Psoas muscle (tissue), 8 donors: Measurements from ENCODE around the gene KDM2B. TPM values are rescaled to one million over a fixed set of nuclear protein-coding genes. Genes with fewer than 3 reads are reported as not detected.

ENCODE experiments used
- ATAC-seq, 4 donors: fragments of 200-7000 bp; cut with Tn5 transposase; one replicate each; pipeline ENCODE4 v1.9.1; 2020; ENCODE audit warnings: moderate library complexity in 3 of 4, mild to moderate bottlenecking in 2 of 4
- DNase-seq, 2 donors: peaks; one replicate each; pipeline ENCODE4 v3.0.0-alpha.2; 2020
- H3K27ac ChIP-seq: fragments of 200-600 bp; one replicate; pipeline ENCODE4 v1.8.0; 2022
- H3K27me3 ChIP-seq, 3 donors: fragments of 200-600 bp in 1 of 3; one replicate each; pipeline versions ENCODE4 v1.6.1 to v1.8.0; 2013 to 2022; ENCODE audit warnings: low read length in 2 of 3, mild to moderate bottlenecking in 2 of 3, moderate library complexity in 1 of 3; ENCODE audit not compliant: insufficient read depth in 3 of 3
- H3K36me3 ChIP-seq, 2 donors: fragments of 200-600 bp in 1 of 2; one replicate each; pipeline versions ENCODE4 v1.6.1 to v1.8.0; 2013 to 2022; ENCODE audit warnings: low read depth in 1 of 2, mild to moderate bottlenecking in 1 of 2, moderate library complexity in 1 of 2; ENCODE audit not compliant: insufficient read depth in 1 of 2
- H3K4me1 ChIP-seq: fragments of 200-600 bp; one replicate; pipeline ENCODE4 v1.8.0; 2022
- H3K4me3 ChIP-seq: fragments of 200-600 bp; one replicate; pipeline ENCODE4 v1.8.0; 2022; ENCODE audit warnings: mild to moderate bottlenecking
- H3K9me3 ChIP-seq: fragments of 200-600 bp; one replicate; pipeline ENCODE4 v1.8.0; 2022
- WGBS, 3 donors: extraction: QIAGEN DNeasy Blood & Tissue Kit; methylation state at CpG; one replicate each; pipeline versions ENCODE4 v1.1.6 to v1.1.7; 2013; 5-methylcytosine and 5-hydroxymethylcytosine counted together
- intact Hi-C, 2 donors: fragments of 100-400 bp; cut with DNase I; formaldehyde crosslinking; loops; one replicate each; pipeline versions ENCODE4 v1.11.0 to v1.14.2; 2022
- polyA plus RNA-seq, 3 donors: library from polyadenylated mRNA; stranded (reverse); fragments of 200-250 nt; gene quantifications; one replicate each; pipeline ENCODE4 v1.2.3, GENCODE V29; 2013
- total RNA-seq, 4 donors: library from RNA; stranded (reverse); fragmentation: NEBNext Ultra II Directional in 2 of 4; extraction: Animal tissue kit (Norgen Biotek cat#: 25700) in 2 of 4; gene quantifications; one replicate each; pipeline versions ENCODE4 v1.2.1 to v1.2.4, GENCODE V29; 2021 to 2023
- TF ChIP-seq, protein P1 (sequence below): fragments of 200-600 bp; IDR thresholded peaks from one replicate; pipeline ENCODE4 v1.8.0; 2022; ENCODE audit warnings: antibody characterized with exemption
- donor health status: healthy with polysubstance abuse.
- donor health status: DM: no; HTN: no; CAD: no; lungs with moderate emphysema.
- donor health status: Bipolar disorder and iron deficiency.
- donor health status: healthy.
- donor health status: DM: yes; HTN: yes; CAD: no.
- donor health status: DM: no; HTN: no; CAD: no.
- donor health status: DM: no; HTN: no; CAD: no.
- donor health status: DM: yes; HTN: yes; CAD: no.

The KDM2B gene
- total and polyA plus RNA-seq, 7 donors, result 6.3 to 11.5 (median 9.9) TPM

DNA sequence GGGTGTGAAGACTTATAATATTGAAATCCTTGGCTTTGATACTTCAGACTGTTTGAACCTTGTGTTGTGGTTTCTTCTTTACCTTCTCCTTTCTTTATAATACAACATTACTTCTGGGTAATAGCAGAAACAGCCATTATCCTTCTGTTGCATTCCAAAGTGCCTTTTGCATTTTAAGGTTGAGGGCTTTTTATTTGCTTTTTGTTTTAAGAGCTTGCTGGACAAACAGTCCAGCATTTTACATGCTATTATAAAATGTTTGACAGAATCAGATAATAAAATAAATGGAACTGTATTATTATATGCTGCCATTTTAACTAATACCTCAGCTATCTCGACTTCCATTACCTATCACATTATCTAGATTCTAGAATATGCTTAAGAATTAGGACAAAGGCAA lies 166.9 kb downstream of the KDM2B start:
- TF ChIP-seq, protein P1, sequence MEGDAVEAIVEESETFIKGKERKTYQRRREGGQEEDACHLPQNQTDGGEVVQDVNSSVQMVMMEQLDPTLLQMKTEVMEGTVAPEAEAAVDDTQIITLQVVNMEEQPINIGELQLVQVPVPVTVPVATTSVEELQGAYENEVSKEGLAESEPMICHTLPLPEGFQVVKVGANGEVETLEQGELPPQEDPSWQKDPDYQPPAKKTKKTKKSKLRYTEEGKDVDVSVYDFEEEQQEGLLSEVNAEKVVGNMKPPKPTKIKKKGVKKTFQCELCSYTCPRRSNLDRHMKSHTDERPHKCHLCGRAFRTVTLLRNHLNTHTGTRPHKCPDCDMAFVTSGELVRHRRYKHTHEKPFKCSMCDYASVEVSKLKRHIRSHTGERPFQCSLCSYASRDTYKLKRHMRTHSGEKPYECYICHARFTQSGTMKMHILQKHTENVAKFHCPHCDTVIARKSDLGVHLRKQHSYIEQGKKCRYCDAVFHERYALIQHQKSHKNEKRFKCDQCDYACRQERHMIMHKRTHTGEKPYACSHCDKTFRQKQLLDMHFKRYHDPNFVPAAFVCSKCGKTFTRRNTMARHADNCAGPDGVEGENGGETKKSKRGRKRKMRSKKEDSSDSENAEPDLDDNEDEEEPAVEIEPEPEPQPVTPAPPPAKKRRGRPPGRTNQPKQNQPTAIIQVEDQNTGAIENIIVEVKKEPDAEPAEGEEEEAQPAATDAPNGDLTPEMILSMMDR, result no peak
- no peaks in the 10 kb centered on the region for H3K27me3 ChIP-seq
- H3K4me1 ChIP-seq, result peaks cover 52% of the 10 kb centered on the region
- H3K27ac ChIP-seq, result peak overlapping the region; percentile 77
- H3K9me3 ChIP-seq, result no peaks in the 10 kb centered on the region
- H3K4me3 ChIP-seq, result no peak overlapping the region
- H3K36me3 ChIP-seq, result peaks cover 5 to 34% of the 10 kb centered on the region in 2 donors
- ATAC-seq (no peak), DNase-seq (no peak)
- WGBS, 3 donors, result 54 to 79% (median 59%) methylated on average over 1 of the region's 1 CpG
- intact Hi-C loops, result no loop called here

DNA sequence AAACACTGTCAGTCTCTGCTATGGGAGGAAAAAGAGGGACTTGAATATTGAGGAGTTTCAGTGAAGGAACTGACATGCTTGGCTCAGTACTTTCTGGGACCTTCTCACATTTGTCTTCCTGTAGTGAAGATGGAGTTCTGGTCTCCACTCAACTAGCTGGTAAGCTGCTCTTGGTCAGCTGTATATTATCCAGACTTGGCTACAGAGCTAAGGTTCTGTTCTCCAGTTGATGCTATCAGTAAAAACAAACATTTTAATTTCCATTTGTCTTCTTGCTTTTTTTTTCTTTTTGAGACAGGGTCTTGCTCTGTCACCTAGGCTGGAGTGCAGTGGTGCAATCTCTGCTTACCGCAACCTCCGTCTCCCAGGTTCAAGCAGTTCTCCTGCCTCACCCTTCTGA lies 175.6 kb downstream of the KDM2B start:
- WGBS, 3 donors, result 76 to 100% (median 93%) methylated on average over 2 of the region's 2 CpGs
- TF ChIP-seq, protein P1, result no peak
- Histone ChIP-seq H3K27ac (peak overlapping the region; percentile 58), H3K9me3 (no peaks in the 10 kb centered on the region), H3K36me3 (peaks cover 9 to 29% of the 10 kb centered on the region in 2 donors), H3K4me3 (no peak overlapping the region), H3K4me1 (peaks cover 51% of the 10 kb centered on the region), H3K27me3 (no peaks in the 10 kb centered on the region)
- intact Hi-C loops, result no loop called here
- ATAC-seq (no peak), DNase-seq (no peak)

DNA sequence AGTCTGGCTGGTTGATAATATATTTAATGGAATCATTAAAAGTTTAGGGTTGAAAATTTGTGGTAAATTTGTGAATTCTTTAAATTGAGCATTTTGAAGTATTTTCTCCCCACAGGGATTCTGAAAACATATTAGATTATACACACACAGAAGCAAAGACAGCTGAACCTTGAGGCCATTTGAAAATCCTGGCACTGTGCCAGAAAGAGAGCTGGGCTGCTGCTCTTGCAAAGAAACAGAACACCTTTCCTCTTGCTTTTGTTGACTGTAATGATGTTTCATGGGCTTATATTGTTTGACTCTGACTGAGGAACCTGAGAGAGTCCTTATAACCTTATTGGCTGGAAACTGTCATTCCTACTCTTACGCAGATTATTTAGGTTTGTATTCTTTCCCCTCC lies 176.1 kb downstream of the KDM2B start:
- H3K9me3 ChIP-seq, result no peaks in the 10 kb centered on the region
- ATAC-seq (no peak), DNase-seq (no peak)
- H3K36me3 ChIP-seq, result peaks cover 9 to 29% of the 10 kb centered on the region in 2 donors
- intact Hi-C loops, result no loop called here
- H3K4me1 ChIP-seq, result peaks cover 50% of the 10 kb centered on the region
- WGBS, 3 donors, result 64 to 100% (median 77%) methylated on average over 1 of the region's 1 CpG
- no peak overlapping the region for H3K4me3 ChIP-seq
- H3K27me3 ChIP-seq, result no peaks in the 10 kb centered on the region
- TF ChIP-seq, protein P1, result no peak
- peak overlapping the region; percentile 58 for H3K27ac ChIP-seq

DNA sequence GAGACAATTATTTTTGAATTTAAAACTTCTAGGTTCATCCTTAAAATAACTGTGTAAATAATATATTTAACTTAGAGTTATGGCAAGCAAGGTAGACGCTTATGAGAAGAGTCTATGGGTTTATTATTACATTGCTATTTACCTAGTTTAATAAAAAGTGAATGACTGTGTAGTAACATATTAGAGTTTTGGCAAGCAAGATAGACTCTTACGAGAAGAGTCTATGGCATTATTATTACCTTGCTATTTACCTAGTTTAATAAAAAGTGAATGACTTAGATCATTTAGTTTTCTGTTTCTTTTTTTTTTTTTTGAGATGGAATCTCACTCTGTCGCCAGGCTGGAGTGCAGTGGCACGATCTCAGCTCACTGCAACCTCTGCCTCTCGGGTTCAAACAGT lies 177.1 kb downstream of the KDM2B start:
- Histone ChIP-seq H3K4me3 (no peak overlapping the region), H3K27me3 (no peaks in the 10 kb centered on the region), H3K27ac (peak overlapping the region; percentile 25), H3K36me3 (peaks cover 5 to 27% of the 10 kb centered on the region in 2 donors), H3K9me3 (no peaks in the 10 kb centered on the region), H3K4me1 (peaks cover 52% of the 10 kb centered on the region)
- ATAC-seq, result no peak
- intact Hi-C loops, result no loop called here
- DNase-seq, result no peak
- TF ChIP-seq, protein P1, result no peak
- WGBS, 3 donors, result 60 to 88% (median 74%) methylated on average over 5 of the region's 5 CpGs
